GM06990 (cell line): ENCODE data around the gene EMILIN2.

Experiments used
- DNase-seq: peaks from one replicate; pipeline ENCODE4 v3.0.0-alpha.2; 2011; ENCODE audit not compliant: insufficient read length; ENCODE audit errors: extremely low read depth
- H3K27me3 ChIP-seq: replicated peaks from 2 replicates; pipeline ENCODE4 v1.6.0; 2011; ENCODE audit warnings: low read length; ENCODE audit not compliant: control insufficient read depth, insufficient read depth
- H3K36me3 ChIP-seq: 2 replicates; pipeline ENCODE4 v1.5.1; 2011; ENCODE audit warnings: low read length; ENCODE audit not compliant: control insufficient read depth, insufficient read depth
- H3K4me3 ChIP-seq: replicated peaks from 2 replicates; pipeline ENCODE4 v1.5.1; 2011; ENCODE audit warnings: low read depth, mild to moderate bottlenecking, control low read depth, low read length
- CTCF ChIP-seq: IDR thresholded peaks from 2 replicates; pipeline ENCODE4 v1.5.1; 2011; ENCODE audit warnings: low read length, control low read depth, mild to moderate bottlenecking, inconsistent platforms; ENCODE audit not compliant: insufficient read depth, poor library complexity, severe bottlenecking

Gene EMILIN2

DNA sequence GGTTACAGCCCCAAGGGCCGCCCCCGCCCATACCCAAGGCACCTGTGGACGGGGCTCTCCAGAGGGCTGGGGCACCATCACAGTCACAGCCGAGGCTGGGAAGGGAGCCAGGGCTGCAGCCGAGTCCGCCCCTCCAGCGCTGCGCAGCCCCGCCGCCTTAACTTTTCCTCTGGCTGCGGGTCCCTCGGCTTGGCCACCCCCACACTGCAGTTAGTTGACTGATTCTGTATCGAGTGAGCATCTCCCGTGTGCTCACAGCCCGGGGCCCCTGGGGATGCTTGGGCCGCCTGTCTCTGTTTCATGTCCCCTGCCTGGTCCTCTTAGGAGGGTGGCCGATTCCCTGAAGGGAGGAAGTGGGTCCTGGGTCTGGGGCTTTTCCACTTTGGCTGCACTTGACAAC, 33.7 kb downstream of the EMILIN2 start:
- H3K36me3 ChIP-seq, result no peaks in the 10 kb centered on the region
- H3K4me3 ChIP-seq, result no peak overlapping the region
- no peak for TF ChIP-seq CTCF
- no peaks in the 10 kb centered on the region; the same call in 1 of the 2 replicates for H3K27me3 ChIP-seq
- no peak for DNase-seq

DNA sequence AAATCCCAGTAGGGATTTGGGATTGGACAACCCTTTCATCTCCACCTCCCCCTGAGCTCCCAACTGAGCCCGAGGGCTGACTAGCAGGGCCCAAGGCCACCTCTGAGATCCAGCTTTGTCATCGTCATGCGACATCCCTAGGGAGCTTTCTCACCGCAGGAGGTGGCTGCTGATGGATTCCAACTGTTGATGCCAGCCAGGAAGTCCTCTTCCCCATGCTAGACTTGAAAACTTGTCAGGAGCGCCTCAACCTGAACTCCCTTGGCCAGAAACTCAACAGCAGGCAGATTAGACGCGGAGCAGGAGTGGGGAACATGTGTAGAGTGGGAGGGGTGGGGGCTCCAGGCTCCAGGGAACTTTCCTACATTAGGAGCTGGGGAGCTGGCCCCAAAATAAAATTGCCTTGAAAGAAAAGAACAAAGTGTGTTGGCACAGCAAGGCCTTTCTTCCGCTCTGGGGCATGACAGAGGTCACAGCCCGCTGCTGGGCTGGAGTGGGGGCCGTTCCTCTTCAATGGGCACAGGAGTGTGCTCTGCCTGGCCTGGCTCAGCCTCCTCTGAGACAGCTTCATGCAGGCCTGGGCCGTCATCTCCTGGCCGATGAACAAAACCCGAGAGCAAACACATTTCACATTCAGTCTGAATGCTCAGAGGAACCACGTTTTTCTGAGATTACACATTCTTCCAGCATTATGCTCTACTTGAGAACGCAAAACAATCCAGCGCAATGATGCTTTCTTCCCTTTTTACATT, 34.5 kb downstream of the EMILIN2 start:
- Histone ChIP-seq H3K4me3 (no peak overlapping the region), H3K27me3 (no peaks in the 10 kb centered on the region; the same call in 1 of the 2 replicates), H3K36me3 (no peaks in the 10 kb centered on the region)
- DNase-seq, result no peak
- no peak for TF ChIP-seq CTCF

- Histone ChIP-seq H3K27me3 (no peaks in the 10 kb centered on the region; the same call in 1 of the 2 replicates), H3K4me3 (no peak overlapping the region), H3K36me3 (no peaks in the 10 kb centered on the region)
- no peak for DNase-seq
- no peak for TF ChIP-seq CTCF
These were observed 35.0 kb downstream of the EMILIN2 start for GRCh38 chr18:2881840-2882195.

DNA sequence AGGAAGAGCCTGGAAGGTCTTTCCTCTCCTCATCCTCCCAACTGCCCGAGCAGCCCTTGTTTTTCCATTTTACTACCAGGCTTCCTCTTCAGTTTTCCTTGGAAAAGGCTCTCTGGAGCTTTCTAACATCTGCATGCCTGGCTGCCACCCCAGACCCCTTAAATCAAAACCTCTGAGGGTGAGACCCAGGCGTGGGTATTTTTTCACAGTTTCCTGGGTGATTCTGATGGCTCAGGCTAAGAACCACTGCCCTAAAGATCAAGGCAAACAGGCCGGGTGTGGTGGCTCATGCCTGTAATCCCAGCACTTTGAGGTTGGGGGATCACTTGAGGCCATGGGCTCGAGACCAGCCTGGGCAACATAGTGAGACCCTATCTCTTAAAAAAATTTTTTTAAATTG, 35.4 kb downstream of the EMILIN2 start:
- DNase-seq, result no peak
- no peak for TF ChIP-seq CTCF
- no peaks in the 10 kb centered on the region; the same call in 1 of the 2 replicates for H3K27me3 ChIP-seq
- no peak overlapping the region for H3K4me3 ChIP-seq
- H3K36me3 ChIP-seq, result no peaks in the 10 kb centered on the region

- Histone ChIP-seq H3K4me3 (no peak overlapping the region), H3K36me3 (no peaks in the 10 kb centered on the region), H3K27me3 (no peaks in the 10 kb centered on the region; the same call in 1 of the 2 replicates)
- DNase-seq, result peak; percentile 26
- no peak for TF ChIP-seq CTCF
These were observed 36.4 kb downstream of the EMILIN2 start for GRCh38 chr18:2883076-2883735.
